ENCODE measurements around the gene DDX23. TPM values are rescaled to one million over a fixed set of nuclear protein-coding genes. Genes with fewer than 3 reads are reported as not detected.

DDX23 gene
- total and polyA plus RNA-seq, 8 donors, result 66.5 to 116 (median 108) TPM

GRCh38 chr12:48838048-48838447 lies 13.9 kb downstream of the DDX23 start:
- ATAC-seq, result no peak
- Histone ChIP-seq H3K27me3 (no peaks in the 10 kb centered on the region), H3K27ac (no peak overlapping the region), H3K9me3 (no peaks in the 10 kb centered on the region), H3K36me3 (peaks cover 0 to 97% of the 10 kb centered on the region in 2 donors), H3K4me1 (no peaks in the 10 kb centered on the region), H3K4me3 (no peak overlapping the region)
- DNase-seq, result no peak
- intact Hi-C loops (cut with DNase I), result no loop called here
- TF ChIP-seq, protein P1, sequence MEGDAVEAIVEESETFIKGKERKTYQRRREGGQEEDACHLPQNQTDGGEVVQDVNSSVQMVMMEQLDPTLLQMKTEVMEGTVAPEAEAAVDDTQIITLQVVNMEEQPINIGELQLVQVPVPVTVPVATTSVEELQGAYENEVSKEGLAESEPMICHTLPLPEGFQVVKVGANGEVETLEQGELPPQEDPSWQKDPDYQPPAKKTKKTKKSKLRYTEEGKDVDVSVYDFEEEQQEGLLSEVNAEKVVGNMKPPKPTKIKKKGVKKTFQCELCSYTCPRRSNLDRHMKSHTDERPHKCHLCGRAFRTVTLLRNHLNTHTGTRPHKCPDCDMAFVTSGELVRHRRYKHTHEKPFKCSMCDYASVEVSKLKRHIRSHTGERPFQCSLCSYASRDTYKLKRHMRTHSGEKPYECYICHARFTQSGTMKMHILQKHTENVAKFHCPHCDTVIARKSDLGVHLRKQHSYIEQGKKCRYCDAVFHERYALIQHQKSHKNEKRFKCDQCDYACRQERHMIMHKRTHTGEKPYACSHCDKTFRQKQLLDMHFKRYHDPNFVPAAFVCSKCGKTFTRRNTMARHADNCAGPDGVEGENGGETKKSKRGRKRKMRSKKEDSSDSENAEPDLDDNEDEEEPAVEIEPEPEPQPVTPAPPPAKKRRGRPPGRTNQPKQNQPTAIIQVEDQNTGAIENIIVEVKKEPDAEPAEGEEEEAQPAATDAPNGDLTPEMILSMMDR (IDR thresholded peaks at IDR 0.05), result no peak

DNA sequence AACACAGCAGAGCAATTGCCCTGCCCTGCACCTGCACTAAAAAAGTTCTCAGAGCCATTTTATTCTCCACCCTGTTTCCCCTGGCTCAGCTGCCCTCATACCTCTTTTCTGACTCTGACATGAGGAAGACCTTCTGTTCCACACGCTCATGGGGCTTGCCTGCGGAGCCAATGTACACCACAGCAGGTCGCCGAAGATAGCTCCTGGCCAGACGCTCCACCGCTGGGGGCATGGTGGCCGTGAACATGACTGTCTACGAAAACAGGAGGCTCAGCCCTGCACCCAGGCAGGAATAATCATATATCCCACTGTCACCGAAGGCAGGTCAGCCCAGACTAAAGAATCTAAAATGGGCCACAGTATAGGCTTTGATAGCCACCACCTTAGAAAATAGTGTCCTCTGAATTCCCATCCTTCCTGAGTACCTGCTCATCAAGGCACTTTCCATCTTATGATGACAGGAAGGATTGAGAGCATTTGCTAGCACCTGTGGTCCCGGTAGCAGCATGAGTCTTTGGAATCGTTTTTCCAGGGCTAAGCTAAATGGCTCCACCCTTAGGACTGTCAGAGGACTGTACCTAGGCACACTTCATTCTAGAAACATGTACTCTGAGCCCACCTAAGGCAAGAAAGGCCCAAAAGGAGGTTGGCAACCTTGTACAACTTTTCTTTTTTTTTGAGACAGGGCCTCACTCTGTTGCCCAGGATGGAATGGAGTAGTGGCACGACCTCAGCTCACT lies 19.5 kb downstream of the DDX23 start:
- TF ChIP-seq, protein P1 (IDR thresholded peaks at IDR 0.05), result no peak
- DNase-seq, result no peak
- intact Hi-C loops (cut with DNase I), result no loop called here
- Histone ChIP-seq H3K36me3 (peaks cover 0 to 100% of the 10 kb centered on the region in 2 donors), H3K4me3 (no peak overlapping the region), H3K9me3 (no peaks in the 10 kb centered on the region), H3K4me1 (no peaks in the 10 kb centered on the region), H3K27me3 (no peaks in the 10 kb centered on the region), H3K27ac (no peak overlapping the region)
- ATAC-seq, result no peak

DNA sequence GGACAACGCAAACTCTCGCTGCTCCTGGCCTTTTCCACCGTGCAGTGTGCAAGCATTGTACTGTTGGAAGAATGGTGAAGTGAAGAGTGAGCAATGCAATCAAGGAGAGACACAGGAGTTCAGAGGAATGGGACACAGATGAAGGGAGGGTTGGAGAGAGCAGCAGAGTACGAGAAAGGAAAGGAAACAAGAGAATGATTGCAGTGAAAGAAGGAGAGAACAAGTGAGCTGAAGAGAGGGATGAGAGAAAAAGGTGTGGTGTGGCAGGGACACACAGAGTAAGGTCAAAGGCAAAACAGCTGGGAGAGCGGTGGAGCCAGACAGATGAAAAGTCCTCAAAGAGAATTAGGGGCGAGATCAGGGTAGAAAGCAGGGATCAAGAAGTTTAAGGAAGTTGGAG lies 20.7 kb downstream of the DDX23 start:
- H3K27me3 ChIP-seq, result no peaks in the 10 kb centered on the region
- peaks cover 0 to 99% of the 10 kb centered on the region in 2 donors for H3K36me3 ChIP-seq
- intact Hi-C loops (cut with DNase I), result no loop called here
- no peak for DNase-seq
- no peaks in the 10 kb centered on the region for H3K4me1 ChIP-seq
- ATAC-seq, result no peak
- no peaks in the 10 kb centered on the region for H3K9me3 ChIP-seq
- H3K4me3 ChIP-seq, result no peak overlapping the region
- H3K27ac ChIP-seq, result no peak overlapping the region
- TF ChIP-seq, protein P1 (IDR thresholded peaks at IDR 0.05), result no peak

DNA sequence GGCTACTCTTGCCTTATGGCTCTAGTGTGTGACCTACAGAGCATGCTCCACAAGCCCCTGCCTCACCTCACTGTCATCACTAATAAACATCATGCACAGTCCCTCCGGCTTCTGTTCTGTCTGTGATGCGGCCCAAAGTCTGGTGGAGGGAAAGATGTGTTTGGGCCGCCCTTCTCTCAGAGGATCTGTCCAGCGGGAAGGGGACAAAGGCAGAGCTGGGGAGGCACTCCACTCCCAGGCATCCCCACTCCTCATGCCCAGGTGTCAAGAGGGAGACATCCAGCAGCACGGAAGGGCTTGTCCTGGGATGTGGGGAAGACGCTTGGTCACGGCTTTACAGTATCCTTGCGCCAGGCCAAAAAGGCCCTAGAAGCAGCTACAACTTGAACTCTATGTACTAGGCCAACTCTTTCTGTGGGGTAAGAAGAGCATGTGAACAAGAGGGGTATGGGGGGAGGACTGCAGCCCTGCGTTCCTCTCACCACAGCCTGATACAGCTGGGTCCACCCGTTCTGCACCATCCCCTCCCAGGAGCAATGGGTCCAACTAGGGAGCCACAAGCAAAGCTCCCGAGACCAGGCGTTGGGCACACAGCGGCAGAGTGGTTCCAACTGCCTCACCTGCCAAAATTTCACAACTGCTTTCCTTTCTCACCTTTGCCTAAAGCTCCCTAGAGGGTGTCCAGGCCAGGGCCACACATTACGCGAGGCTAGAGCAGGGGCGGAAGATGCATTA lies 23.0 kb downstream of the DDX23 start:
- intact Hi-C loops (cut with DNase I), result no loop called here
- Histone ChIP-seq H3K4me1 (no peaks in the 10 kb centered on the region), H3K36me3 (peaks cover 0 to 82% of the 10 kb centered on the region in 2 donors), H3K27me3 (no peaks in the 10 kb centered on the region), H3K9me3 (no peaks in the 10 kb centered on the region), H3K4me3 (no peak overlapping the region), H3K27ac (no peak overlapping the region)
- TF ChIP-seq, protein P1 (IDR thresholded peaks at IDR 0.05), result no peak
- DNase-seq (no peak), ATAC-seq (no peak)

DNA sequence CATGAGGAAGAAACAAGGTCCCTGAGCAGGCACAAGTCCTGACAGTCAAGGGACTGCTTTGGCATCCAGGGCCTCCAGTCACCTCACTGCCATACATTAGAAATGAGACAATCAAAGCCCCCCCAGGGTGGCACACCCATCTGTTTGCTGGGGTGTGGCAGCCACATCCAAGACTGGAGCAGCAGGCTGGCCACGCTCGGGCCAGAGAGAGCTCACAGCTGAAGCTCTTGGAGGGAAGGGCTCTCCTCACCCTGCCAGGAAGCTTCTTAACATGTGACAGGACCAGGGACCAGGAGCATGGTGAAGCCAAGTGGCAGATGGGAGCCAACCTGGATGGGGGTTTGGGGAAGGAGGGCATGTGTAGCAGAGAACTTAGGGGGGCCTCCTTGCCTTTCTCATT lies 23.7 kb downstream of the DDX23 start:
- Histone ChIP-seq H3K9me3 (no peaks in the 10 kb centered on the region), H3K36me3 (peaks cover 0 to 75% of the 10 kb centered on the region in 2 donors), H3K27ac (no peak overlapping the region), H3K27me3 (no peaks in the 10 kb centered on the region), H3K4me1 (no peaks in the 10 kb centered on the region), H3K4me3 (no peak overlapping the region)
- TF ChIP-seq, protein P1 (IDR thresholded peaks at IDR 0.05), result no peak
- ATAC-seq (no peak), DNase-seq (no peak)
- intact Hi-C loops (cut with DNase I), result no loop called here

All from left lung (tissue), 10 donors.